Ovary (tissue), 9 donors: ENCODE results near the gene GTF3C1. TPM values are rescaled to one million over a fixed set of nuclear protein-coding genes. Genes with fewer than 3 reads are reported as not detected.

ENCODE experiments used
- DNase-seq, 5 donors: peaks; one replicate each; pipeline ENCODE4 v3.0.0-alpha.2; 2019 to 2020
- H3K27ac ChIP-seq, 2 donors: fragments of 200-600 bp; one replicate each; pipeline versions ENCODE4 v1.5.1 to v1.8.0; 2019 to 2022
- H3K27me3 ChIP-seq: fragments of 200-600 bp; one replicate; pipeline ENCODE4 v1.8.0; 2022
- H3K36me3 ChIP-seq: fragments of 200-600 bp; sonication (generic); one replicate; pipeline ENCODE4 v1.5.1; 2019
- H3K4me1 ChIP-seq: one replicate; pipeline ENCODE4 v1.8.1; 2013; ENCODE audit warnings: mild to moderate bottlenecking, moderate library complexity; ENCODE audit not compliant: insufficient read depth
- H3K4me3 ChIP-seq: fragments of 200-600 bp; sonication (generic); one replicate; pipeline ENCODE4 v1.5.1; 2017
- H3K9me3 ChIP-seq, 2 donors: fragments of 200-600 bp in 1 of 2; sonication (generic) in 1 of 2; one replicate each; pipeline versions ENCODE4 v1.5.1 to v1.8.1; 2013 to 2019; ENCODE audit warnings: mild to moderate bottlenecking in 1 of 2, moderate library complexity in 1 of 2
- EP300 ChIP-seq: sonication (generic); formaldehyde crosslinking; IDR thresholded peaks from one replicate; pipeline ENCODE4 v1.6.1; 2017; ENCODE audit warnings: antibody characterized with exemption
- POLR2A ChIP-seq: fragments of 450-650 bp; IDR thresholded peaks from one replicate; pipeline ENCODE4 v1.6.1; 2017; ENCODE audit warnings: antibody characterized with exemption, mild to moderate bottlenecking, moderate library complexity
- WGBS, 3 donors: extraction: QIAGEN DNeasy Blood & Tissue Kit in 1 of 3; methylation state at CpG; one replicate each; pipeline versions ENCODE4 v1.1.5 to v1.1.7; 2013 to 2017; 5-methylcytosine and 5-hydroxymethylcytosine counted together
- intact Hi-C, 4 donors: fragments of 100-400 bp; cut with DNase I; formaldehyde crosslinking; loops; one replicate each; pipeline versions ENCODE4 v1.11.0 to v1.15.1; 2022 to 2023
- polyA plus RNA-seq, 2 donors: library from polyadenylated mRNA; stranded (reverse); fragments of 200-250 nt in 1 of 2; fragments of 350-450 nt in 1 of 2; fragmentation: Illumina TruSeq in 1 of 2; extraction: RNeasy Lipid Tissue Mini Kit (QIAGEN cat#74804) in 1 of 2; gene quantifications; one replicate each; pipeline ENCODE4 v1.2.3, GENCODE V29; 2013 to 2014
- total RNA-seq, 7 donors: library from RNA; depleted of rRNA in 2 of 7; stranded (reverse); fragments of >200 nt in 2 of 7; fragmentation: NEBNext Ultra II Directional in 3 of 7; extraction: Animal tissue kit (Norgen Biotek cat#: 25700) in 3 of 7; gene quantifications; one replicate each; pipeline versions ENCODE4 v1.1.0 to v1.2.4, GENCODE V29; 2016 to 2023
- TF ChIP-seq, protein P1 (sequence below), 3 donors: fragments of 450-650 bp in 2 of 3; fragments of 200-600 bp in 1 of 3; IDR thresholded peaks; one replicate each; pipeline versions ENCODE4 v1.5.1 to v1.8.0; 2016 to 2022; ENCODE audit warnings: antibody characterized with exemption in 3 of 3, mild to moderate bottlenecking in 1 of 3
- donor health status: DM: no; HTN: no; CAD: no; lungs with moderate emphysema.
- donor health status: DM: no; HTN: no; CAD: no.
- donor health status: Bipolar disorder and iron deficiency.
- donor health status: DM: yes; HTN: yes; CAD: no.
- donor health status: DM: no; HTN: no; CAD: no.
- donor health status: DM: yes; HTN: yes; CAD: no.

Gene GTF3C1
- total and polyA plus RNA-seq, 9 donors = 33.9 to 71.7 (median 52.7) TPM

DNA sequence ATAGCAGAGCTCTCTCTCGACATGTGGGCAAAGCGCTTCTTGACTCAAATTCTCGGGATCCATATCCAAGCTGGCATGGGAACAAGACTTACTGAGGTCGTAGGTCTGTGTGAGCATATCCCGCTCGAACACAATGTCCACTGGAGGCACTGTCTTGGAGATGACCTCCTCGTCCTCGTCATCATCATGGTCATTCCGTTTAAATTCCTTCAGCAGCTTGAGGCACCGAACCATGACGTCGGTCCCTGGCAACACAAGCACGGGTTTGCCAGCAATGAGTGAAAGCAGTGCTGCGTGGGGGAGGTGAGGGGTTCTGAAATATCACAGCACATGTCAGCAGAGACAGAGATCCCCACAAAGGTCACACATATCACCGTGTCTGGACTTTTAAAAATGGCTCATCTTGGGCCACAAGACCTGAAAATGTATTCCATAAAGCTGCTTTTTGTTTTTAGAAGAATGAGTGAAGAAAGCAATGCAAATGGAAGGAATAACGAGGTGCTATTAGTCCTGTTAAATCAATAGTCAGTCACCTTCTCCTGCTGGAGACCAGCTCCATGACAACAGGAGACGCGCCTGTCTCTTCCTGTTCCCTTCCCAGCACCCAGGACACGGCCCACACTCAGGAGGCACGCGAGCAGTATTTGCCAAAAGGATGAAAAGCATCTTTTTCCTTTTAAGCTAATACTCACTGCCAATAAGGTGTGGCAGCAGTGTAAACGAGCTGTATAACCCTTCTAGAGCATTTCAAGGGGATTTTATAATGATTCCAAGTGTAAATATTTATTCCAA is 37.9 kb downstream of the GTF3C1 start:
- Histone ChIP-seq H3K4me1 (no peaks in the 10 kb centered on the region), H3K27ac (no peak overlapping the region), H3K9me3 (no peaks in the 10 kb centered on the region), H3K4me3 (no peak overlapping the region), H3K27me3 (no peaks in the 10 kb centered on the region), H3K36me3 (no peaks in the 10 kb centered on the region)
- TF ChIP-seq, protein P1, sequence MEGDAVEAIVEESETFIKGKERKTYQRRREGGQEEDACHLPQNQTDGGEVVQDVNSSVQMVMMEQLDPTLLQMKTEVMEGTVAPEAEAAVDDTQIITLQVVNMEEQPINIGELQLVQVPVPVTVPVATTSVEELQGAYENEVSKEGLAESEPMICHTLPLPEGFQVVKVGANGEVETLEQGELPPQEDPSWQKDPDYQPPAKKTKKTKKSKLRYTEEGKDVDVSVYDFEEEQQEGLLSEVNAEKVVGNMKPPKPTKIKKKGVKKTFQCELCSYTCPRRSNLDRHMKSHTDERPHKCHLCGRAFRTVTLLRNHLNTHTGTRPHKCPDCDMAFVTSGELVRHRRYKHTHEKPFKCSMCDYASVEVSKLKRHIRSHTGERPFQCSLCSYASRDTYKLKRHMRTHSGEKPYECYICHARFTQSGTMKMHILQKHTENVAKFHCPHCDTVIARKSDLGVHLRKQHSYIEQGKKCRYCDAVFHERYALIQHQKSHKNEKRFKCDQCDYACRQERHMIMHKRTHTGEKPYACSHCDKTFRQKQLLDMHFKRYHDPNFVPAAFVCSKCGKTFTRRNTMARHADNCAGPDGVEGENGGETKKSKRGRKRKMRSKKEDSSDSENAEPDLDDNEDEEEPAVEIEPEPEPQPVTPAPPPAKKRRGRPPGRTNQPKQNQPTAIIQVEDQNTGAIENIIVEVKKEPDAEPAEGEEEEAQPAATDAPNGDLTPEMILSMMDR (IDR thresholded peaks at IDR 0.05) = no peak
- TF ChIP-seq EP300 = no peak
- TF ChIP-seq POLR2A = no peak
- no peak for DNase-seq
- WGBS, 3 donors = 67 to 78% (median 70%) methylated on average over 22 of the region's 22 CpGs
- intact Hi-C loops = loop anchor here in 1 of 4 donors (2.0 kb wide), 1 partner anchor 21 kb away; no protein-coding TSS in a partner anchor

DNA sequence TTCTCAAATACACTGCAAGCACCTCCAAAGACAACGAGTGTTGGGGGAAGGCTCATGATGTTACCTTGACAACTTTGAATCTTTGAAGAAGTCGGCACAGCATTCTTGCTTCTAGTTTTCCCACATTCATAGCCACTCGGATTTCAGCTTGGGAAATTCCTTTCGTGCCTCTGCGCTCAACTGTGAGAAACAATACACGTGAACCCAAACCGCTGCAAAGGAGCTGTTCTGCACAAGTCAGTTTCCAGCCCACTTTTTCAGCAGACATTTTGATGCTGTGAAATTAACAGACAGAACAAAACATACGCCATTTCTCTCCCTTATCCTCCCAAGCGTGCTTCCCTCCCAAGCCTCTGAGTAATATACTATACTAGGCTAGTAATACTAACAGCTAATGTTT is 41.2 kb downstream of the GTF3C1 start:
- Histone ChIP-seq H3K4me3 (no peak overlapping the region), H3K27me3 (no peaks in the 10 kb centered on the region), H3K4me1 (no peaks in the 10 kb centered on the region), H3K9me3 (no peaks in the 10 kb centered on the region), H3K27ac (no peak overlapping the region), H3K36me3 (no peaks in the 10 kb centered on the region)
- DNase-seq = no peak
- intact Hi-C loops = no loop called here
- no peak for TF ChIP-seq EP300
- TF ChIP-seq POLR2A = no peak
- TF ChIP-seq, protein P1 (IDR thresholded peaks at IDR 0.05) = no peak
- WGBS, 3 donors = 90 to 92% (median 91%) methylated on average over 9 of the region's 9 CpGs

DNA sequence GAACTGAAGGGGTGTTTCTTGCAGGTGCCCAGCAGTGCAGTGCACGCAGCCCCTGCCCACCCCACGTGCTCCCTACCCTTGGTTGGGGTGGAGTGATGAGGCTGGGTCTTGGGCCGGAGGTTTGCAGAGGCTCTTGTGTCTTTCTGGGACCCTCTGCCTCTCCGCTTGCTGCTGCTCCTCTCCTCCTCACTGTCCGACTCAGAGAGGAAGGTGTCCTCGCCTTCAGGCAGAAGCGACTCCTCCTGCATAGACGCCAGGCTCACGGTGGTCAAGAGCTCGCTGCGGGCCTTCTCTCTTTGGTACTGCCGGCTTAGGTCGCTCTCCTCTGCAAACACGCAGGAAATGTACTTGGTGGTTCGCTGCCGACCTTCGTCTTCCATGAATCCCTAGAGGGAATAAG is 42.9 kb downstream of the GTF3C1 start:
- Histone ChIP-seq H3K4me3 (no peak overlapping the region), H3K9me3 (no peaks in the 10 kb centered on the region), H3K36me3 (no peaks in the 10 kb centered on the region), H3K27me3 (no peaks in the 10 kb centered on the region), H3K27ac (no peak overlapping the region), H3K4me1 (no peaks in the 10 kb centered on the region)
- DNase-seq = no peak
- intact Hi-C loops = no loop called here
- WGBS, 3 donors = 92 to 94% (median 93%) methylated on average over 17 of the region's 17 CpGs
- TF ChIP-seq POLR2A = no peak
- TF ChIP-seq, protein P1 (IDR thresholded peaks at IDR 0.05) = no peak
- no peak for TF ChIP-seq EP300

DNA sequence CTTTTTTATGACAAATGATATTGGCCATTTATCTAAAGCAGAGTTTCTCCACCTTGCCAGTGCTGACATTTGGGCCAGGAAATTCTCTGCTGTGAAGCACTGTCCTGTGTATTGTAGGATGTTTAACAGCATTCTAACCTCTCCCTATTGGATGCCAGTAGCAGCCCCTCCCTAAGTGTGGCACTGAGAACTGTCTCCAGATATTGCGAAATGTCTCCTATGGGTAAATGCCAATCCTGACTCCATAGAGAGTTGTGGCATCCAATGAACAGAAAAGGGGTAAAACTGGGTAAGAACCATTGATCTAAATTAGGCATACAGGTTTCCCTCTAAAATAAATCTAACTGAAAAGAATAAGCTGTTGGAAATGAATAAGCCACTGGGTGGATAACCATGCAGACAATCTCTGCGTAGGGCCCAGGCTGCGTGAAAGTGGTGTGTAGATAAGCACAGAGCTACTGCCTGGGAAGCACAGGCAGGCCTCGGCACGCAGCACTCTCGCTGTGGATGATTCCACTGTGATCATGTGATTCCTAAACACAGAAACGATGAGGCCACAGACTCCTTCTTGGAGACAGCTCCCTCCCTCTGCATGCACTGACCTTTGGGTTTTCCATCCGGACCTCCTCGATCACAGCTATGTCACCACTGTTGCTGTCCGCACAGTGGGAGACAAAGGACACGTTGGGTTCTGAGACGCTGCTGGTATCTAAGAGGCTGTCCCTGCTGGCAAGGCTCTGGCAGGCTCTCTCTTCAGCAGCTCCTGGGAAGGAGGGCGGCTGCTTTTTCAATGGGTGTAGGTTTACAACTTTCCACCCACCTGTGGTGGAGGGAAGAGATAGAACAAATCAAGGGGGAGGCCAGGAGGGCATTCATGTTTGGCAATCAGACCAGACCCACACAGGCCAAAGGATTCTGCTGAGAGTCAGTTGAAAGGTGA is 44.1 kb downstream of the GTF3C1 start:
- no peaks in the 10 kb centered on the region for H3K36me3 ChIP-seq

More for the DNA sequence above, 44.1 kb downstream of the GTF3C1 start:
- Histone ChIP-seq H3K27ac (no peak overlapping the region), H3K4me3 (no peak overlapping the region), H3K4me1 (no peaks in the 10 kb centered on the region), H3K27me3 (no peaks in the 10 kb centered on the region), H3K9me3 (no peaks in the 10 kb centered on the region)
- no peak for DNase-seq
- 87 to 88% (median 87%) methylated on average over 13 of the region's 13 CpGs for WGBS, 3 donors
- intact Hi-C loops = no loop called here
- TF ChIP-seq POLR2A (no peak), EP300 (no peak)
- TF ChIP-seq, protein P1 (IDR thresholded peaks at IDR 0.05) = no peak
